ENCODE measurements around the gene LRIT2. TPM values are rescaled to one million over a fixed set of nuclear protein-coding genes. Genes with fewer than 3 reads are reported as not detected.

LRIT2 gene
- total and polyA plus RNA-seq, 2 experiments from 2014 or later: not detected

- in situ Hi-C loops (cut with MboI): no loop called here
- no peaks in the 10 kb centered on the region for H3K9me2 ChIP-seq (ENCODE audit: insufficient read depth)
- H3K27ac ChIP-seq: no peak overlapping the region
- H3K4me2 ChIP-seq (ENCODE audit: unreplicated experiment): no peak overlapping the region
- H3K79me2 ChIP-seq (ENCODE audit: insufficient read depth): no peaks in the 10 kb centered on the region
- no peak for DNase-seq
- peaks cover 14% of the 10 kb centered on the region; the same call in 1 of the 2 replicates for H3K27me3 ChIP-seq (replicated peaks; ENCODE audit: insufficient read depth)
- no peaks in the 10 kb centered on the region for H4K20me1 ChIP-seq (ENCODE audit: insufficient read depth)
- no peaks in the 10 kb centered on the region for H3F3A ChIP-seq (ENCODE audit: insufficient read depth)
- 32 to 42% methylated on average over 4 of the region's 4 CpGs for WGBS, 2 experiments (ENCODE audit: low coverage in 1 of 2, low lambda C conversion rate in 2 of 2, missing lambda C conversion rate in 2 of 2)
- H3K9me3 ChIP-seq (ENCODE audit: low read depth): no peaks in the 10 kb centered on the region
- no peaks in the 10 kb centered on the region for H3K4me1 ChIP-seq (ENCODE audit: insufficient read depth)
- no peak overlapping the region for H3K4me3 ChIP-seq
- no peak overlapping the region for H3K9ac ChIP-seq
- H3K36me3 ChIP-seq (ENCODE audit: low read depth): no peaks in the 10 kb centered on the region
- no peak overlapping the region for H2AFZ ChIP-seq
- TF ChIP-seq EZH2phosphoT487 (IDR thresholded peaks at IDR 0.05; ENCODE audit: insufficient read depth, low read depth): no peak
- no peak for TF ChIP-seq EZH2 (IDR thresholded peaks at IDR 0.05; ENCODE audit: insufficient read depth, poor library complexity, severe bottlenecking)
Measured at GRCh38 chr10:84233940-84234339, 8.6 kb upstream of the LRIT2 start.

- Histone ChIP-seq H2AFZ (no peak overlapping the region), H3K36me3 (ENCODE audit: low read depth) (no peaks in the 10 kb centered on the region), H4K20me1 (ENCODE audit: insufficient read depth) (no peaks in the 10 kb centered on the region), H3K27me3 (replicated peaks; ENCODE audit: insufficient read depth) (peaks cover 4% of the 10 kb centered on the region; the same call in 1 of the 2 replicates), H3K9me3 (ENCODE audit: low read depth) (no peaks in the 10 kb centered on the region), H3K27ac (no peak overlapping the region), H3K9me2 (ENCODE audit: insufficient read depth) (no peaks in the 10 kb centered on the region), H3K4me1 (ENCODE audit: insufficient read depth) (no peaks in the 10 kb centered on the region), H3F3A (ENCODE audit: insufficient read depth) (no peaks in the 10 kb centered on the region), H3K9ac (no peak overlapping the region), H3K79me2 (ENCODE audit: insufficient read depth) (no peaks in the 10 kb centered on the region), H3K4me2 (ENCODE audit: unreplicated experiment) (no peak overlapping the region), H3K4me3 (no peak overlapping the region)
- DNase-seq: no peak
- WGBS, 2 experiments (ENCODE audit: low coverage in 1 of 2, low lambda C conversion rate in 2 of 2, missing lambda C conversion rate in 2 of 2): 41 to 57% methylated on average over 10 of the region's 10 CpGs
- in situ Hi-C loops (cut with MboI): no loop called here
- no peak for TF ChIP-seq EZH2phosphoT487 (IDR thresholded peaks at IDR 0.05; ENCODE audit: insufficient read depth, low read depth)
- TF ChIP-seq EZH2 (IDR thresholded peaks at IDR 0.05; ENCODE audit: insufficient read depth, poor library complexity, severe bottlenecking): no peak
Measured at GRCh38 chr10:84232376-84232775, 7.0 kb upstream of the LRIT2 start.

GRCh38 chr10:84230359-84230758, 5.0 kb upstream of the LRIT2 start:
- Histone ChIP-seq H3K36me3 (ENCODE audit: low read depth) (no peaks in the 10 kb centered on the region), H3K9ac (no peak overlapping the region), H4K20me1 (ENCODE audit: insufficient read depth) (no peaks in the 10 kb centered on the region), H3K9me3 (ENCODE audit: low read depth) (no peaks in the 10 kb centered on the region), H3K9me2 (ENCODE audit: insufficient read depth) (no peaks in the 10 kb centered on the region), H3F3A (ENCODE audit: insufficient read depth) (no peaks in the 10 kb centered on the region), H3K4me2 (ENCODE audit: unreplicated experiment) (no peak overlapping the region), H3K4me1 (ENCODE audit: insufficient read depth) (no peaks in the 10 kb centered on the region), H2AFZ (no peak overlapping the region), H3K27me3 (replicated peaks; ENCODE audit: insufficient read depth) (no peaks in the 10 kb centered on the region), H3K79me2 (ENCODE audit: insufficient read depth) (no peaks in the 10 kb centered on the region), H3K4me3 (no peak overlapping the region), H3K27ac (no peak overlapping the region)
- in situ Hi-C loops (cut with MboI): no loop called here
- 0 to 4% methylated on average over 1 of the region's 1 CpG for WGBS, 2 experiments (ENCODE audit: low coverage in 1 of 2, low lambda C conversion rate in 2 of 2, missing lambda C conversion rate in 2 of 2)
- no peak for TF ChIP-seq EZH2 (IDR thresholded peaks at IDR 0.05; ENCODE audit: insufficient read depth, poor library complexity, severe bottlenecking)
- no peak for TF ChIP-seq EZH2phosphoT487 (IDR thresholded peaks at IDR 0.05; ENCODE audit: insufficient read depth, low read depth)
- no peak for DNase-seq

GRCh38 chr10:84227810-84228209, 2.5 kb upstream of the LRIT2 start:
- H3K27me3 ChIP-seq (replicated peaks; ENCODE audit: insufficient read depth): no peaks in the 10 kb centered on the region
- H3K4me3 ChIP-seq: no peak overlapping the region
- H3K36me3 ChIP-seq (ENCODE audit: low read depth): no peaks in the 10 kb centered on the region
- TF ChIP-seq EZH2 (IDR thresholded peaks at IDR 0.05; ENCODE audit: insufficient read depth, poor library complexity, severe bottlenecking) (no peak), EZH2phosphoT487 (IDR thresholded peaks at IDR 0.05; ENCODE audit: insufficient read depth, low read depth) (no peak)
- in situ Hi-C loops (cut with MboI): no loop called here
- H3K9ac ChIP-seq: no peak overlapping the region
- no peak overlapping the region for H3K4me2 ChIP-seq (ENCODE audit: unreplicated experiment)
- no peaks in the 10 kb centered on the region for H4K20me1 ChIP-seq (ENCODE audit: insufficient read depth)
- no peaks in the 10 kb centered on the region for H3K4me1 ChIP-seq (ENCODE audit: insufficient read depth)
- H2AFZ ChIP-seq: no peak overlapping the region
- WGBS, 2 experiments (ENCODE audit: low coverage in 1 of 2, low lambda C conversion rate in 2 of 2, missing lambda C conversion rate in 2 of 2): 18 to 23% methylated on average over 4 of the region's 4 CpGs
- no peaks in the 10 kb centered on the region for H3K9me2 ChIP-seq (ENCODE audit: insufficient read depth)
- H3K27ac ChIP-seq: no peak overlapping the region
- H3K79me2 ChIP-seq (ENCODE audit: insufficient read depth): no peaks in the 10 kb centered on the region
- DNase-seq: no peak
- H3F3A ChIP-seq (ENCODE audit: insufficient read depth): no peaks in the 10 kb centered on the region
- H3K9me3 ChIP-seq (ENCODE audit: low read depth): no peaks in the 10 kb centered on the region

GRCh38 chr10:84226616-84227015, 1.3 kb upstream of the LRIT2 start:
- no peak overlapping the region for H3K9ac ChIP-seq
- TF ChIP-seq EZH2 (IDR thresholded peaks at IDR 0.05; ENCODE audit: insufficient read depth, poor library complexity, severe bottlenecking) (no peak), EZH2phosphoT487 (IDR thresholded peaks at IDR 0.05; ENCODE audit: insufficient read depth, low read depth) (no peak)
- no peak for DNase-seq
- in situ Hi-C loops (cut with MboI): no loop called here
- H4K20me1 ChIP-seq (ENCODE audit: insufficient read depth): no peaks in the 10 kb centered on the region
- whole genome bisulfite sequencing, 2 experiments (ENCODE audit: low coverage in 1 of 2, low lambda C conversion rate in 2 of 2, missing lambda C conversion rate in 2 of 2): 18 to 24% methylated on average over 3 of the region's 3 CpGs
- H3K36me3 ChIP-seq (ENCODE audit: low read depth): no peaks in the 10 kb centered on the region
- no peaks in the 10 kb centered on the region for H3K9me3 ChIP-seq (ENCODE audit: low read depth)
- H3K4me2 ChIP-seq (ENCODE audit: unreplicated experiment): no peak overlapping the region
- no peaks in the 10 kb centered on the region for H3K9me2 ChIP-seq (ENCODE audit: insufficient read depth)
- H2AFZ ChIP-seq: no peak overlapping the region
- no peaks in the 10 kb centered on the region for H3K79me2 ChIP-seq (ENCODE audit: insufficient read depth)
- H3K27me3 ChIP-seq (replicated peaks; ENCODE audit: insufficient read depth): no peaks in the 10 kb centered on the region
- H3F3A ChIP-seq (ENCODE audit: insufficient read depth): no peaks in the 10 kb centered on the region
- H3K27ac ChIP-seq: no peak overlapping the region
- H3K4me3 ChIP-seq: no peak overlapping the region
- H3K4me1 ChIP-seq (ENCODE audit: insufficient read depth): no peaks in the 10 kb centered on the region

Data from GM23248 (cell line).